ENCODE measurements around the gene MAPRE2.

DNA sequence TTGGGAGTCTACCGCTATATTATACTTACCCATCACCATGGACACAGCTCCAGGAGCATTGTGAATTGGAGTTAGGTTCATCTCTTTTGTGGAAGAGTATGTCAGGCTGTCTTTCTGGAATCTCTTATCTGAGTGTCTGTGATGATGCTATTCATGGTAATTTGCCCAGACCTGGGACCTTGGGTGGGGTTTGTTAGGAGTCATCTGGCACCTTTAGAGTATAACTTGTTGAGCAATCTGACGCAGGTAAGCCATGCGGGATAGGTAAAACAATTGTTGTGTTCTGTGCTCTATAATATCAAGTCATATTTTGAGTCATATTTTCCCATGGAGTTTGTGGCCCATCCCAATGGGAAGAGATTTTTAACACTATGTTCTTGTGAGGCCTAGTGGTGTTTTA lies 49.7 kb upstream of the MAPRE2 start:
- TF ChIP-seq, protein P1, sequence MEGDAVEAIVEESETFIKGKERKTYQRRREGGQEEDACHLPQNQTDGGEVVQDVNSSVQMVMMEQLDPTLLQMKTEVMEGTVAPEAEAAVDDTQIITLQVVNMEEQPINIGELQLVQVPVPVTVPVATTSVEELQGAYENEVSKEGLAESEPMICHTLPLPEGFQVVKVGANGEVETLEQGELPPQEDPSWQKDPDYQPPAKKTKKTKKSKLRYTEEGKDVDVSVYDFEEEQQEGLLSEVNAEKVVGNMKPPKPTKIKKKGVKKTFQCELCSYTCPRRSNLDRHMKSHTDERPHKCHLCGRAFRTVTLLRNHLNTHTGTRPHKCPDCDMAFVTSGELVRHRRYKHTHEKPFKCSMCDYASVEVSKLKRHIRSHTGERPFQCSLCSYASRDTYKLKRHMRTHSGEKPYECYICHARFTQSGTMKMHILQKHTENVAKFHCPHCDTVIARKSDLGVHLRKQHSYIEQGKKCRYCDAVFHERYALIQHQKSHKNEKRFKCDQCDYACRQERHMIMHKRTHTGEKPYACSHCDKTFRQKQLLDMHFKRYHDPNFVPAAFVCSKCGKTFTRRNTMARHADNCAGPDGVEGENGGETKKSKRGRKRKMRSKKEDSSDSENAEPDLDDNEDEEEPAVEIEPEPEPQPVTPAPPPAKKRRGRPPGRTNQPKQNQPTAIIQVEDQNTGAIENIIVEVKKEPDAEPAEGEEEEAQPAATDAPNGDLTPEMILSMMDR (IDR thresholded peaks at IDR 0.05; ENCODE audit: low read depth, low read length) = no peak
- no peak for TF ChIP-seq EZH2phosphoT487 (IDR thresholded peaks at IDR 0.05; ENCODE audit: low read depth)
